Umbilical cord (tissue), 2 donors: ENCODE data around the gene MYO18A. TPM values are rescaled to one million over a fixed set of nuclear protein-coding genes. Genes with fewer than 3 reads are reported as not detected.
A peak's percentile ranks its signal among the peaks of the same experiment; 100 is the strongest.

Source experiments
- DNase-seq: peaks from one replicate; pipeline ENCODE4 v3.0.0-alpha.2; 2015; ENCODE audit warnings: low spot score
- total RNA-seq: library from RNA; depleted of rRNA; stranded (reverse); fragments of >200 nt; gene quantifications from one replicate; pipeline ENCODE4 v1.2.3, GENCODE V29; 2014; ENCODE audit warnings: low replicate concordance; ENCODE audit not compliant: insufficient read depth

MYO18A gene
- total RNA-seq, 1 donor from 2014 or later = 41.9 TPM

DNA sequence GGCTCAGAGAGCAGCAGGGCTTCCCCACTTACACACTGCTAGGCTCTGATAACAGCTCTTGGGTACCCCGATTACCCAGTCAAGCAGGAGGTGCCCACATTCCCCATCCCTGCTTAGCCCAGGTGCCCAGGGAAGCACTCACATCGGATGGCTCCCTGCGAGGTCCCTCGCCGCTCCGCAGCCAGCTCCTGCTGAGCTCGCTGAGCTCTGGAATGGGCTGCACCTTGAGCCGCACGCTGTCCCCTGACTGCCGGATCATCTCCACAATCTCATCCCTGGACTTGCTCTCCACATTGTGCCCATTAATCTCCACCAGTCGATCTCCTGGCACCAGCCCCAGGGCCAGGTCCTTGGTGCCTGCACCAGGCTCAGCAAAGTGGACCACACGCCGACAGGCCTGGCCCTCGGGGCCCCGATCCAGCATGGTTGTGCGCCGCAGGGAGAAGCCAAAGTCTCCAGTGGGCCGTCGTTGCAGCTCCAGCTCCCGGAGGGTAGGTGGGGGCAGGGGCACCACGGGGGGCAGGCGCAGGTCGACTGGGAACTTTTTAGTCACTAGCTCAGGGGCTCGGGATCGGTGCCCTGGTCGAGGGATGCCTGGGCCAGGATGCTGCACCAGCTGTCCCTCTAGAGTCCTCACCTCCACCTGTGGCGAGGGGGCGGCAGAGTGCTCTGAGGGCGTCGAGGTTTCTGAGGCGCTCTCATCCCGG is 14.2 kb downstream of the MYO18A start:
- no peak for DNase-seq

DNA sequence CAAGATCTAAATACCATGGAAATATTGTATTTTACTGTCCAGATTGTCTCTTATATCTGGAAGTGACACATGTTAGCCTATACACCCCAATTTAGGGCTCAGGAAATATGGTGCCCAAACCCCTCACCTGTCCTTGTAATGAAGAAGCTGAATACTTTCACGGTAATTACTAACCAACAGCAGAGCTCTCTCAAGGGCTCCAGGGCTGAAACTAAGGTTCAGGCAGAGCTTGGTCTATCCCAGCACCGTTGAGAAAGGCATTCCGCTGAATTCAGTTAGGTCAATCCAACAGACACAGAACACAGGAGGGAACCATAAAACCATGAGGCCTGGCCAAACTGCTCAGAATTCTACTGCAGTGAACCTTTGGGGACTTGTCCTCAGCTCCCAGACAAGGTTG is 14.9 kb downstream of the MYO18A start:
- DNase-seq = no peak

DNA sequence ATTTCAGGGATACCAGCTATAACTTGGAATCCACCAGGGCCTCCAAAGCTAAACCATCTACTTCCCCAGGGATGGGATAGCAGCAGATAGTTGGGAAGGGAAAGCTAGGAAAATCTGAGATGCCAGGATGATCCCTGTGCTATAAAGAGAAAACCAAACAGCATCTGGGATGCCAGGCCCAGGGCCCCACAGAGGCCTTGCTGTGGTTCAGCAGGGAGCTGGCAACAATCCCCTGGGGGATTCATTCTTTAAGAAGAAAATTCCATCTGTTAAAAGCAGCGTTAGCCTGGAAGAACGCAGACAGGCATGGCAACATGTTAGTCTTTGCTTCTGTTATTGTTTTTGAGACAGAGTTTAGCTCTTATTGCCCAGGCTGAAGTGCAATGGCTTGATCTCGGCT is 16.6 kb downstream of the MYO18A start:
- peak; percentile 88 for DNase-seq

DNA sequence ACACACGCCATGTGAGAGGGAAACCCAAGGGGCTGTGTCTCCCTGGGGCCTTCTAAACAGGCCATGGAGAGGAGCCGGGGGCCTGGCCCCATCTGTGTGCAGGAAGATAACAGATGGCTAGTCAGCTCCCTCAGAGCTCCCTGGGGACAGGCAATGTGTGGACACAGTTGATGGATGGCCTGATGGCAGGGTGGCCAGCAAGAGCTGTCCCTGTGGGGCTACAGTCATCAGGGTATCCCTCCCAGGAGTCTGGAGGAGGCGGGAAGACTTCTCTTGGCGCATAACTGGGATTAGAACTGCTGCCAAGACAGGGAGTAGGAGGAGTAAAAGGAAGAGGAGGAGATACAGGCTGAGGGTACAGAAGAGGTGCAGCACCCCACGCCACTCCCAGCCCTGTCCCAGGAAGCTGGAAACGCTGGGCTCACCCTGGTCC is 17.3 kb downstream of the MYO18A start:
- peak; percentile 88 for DNase-seq

DNA sequence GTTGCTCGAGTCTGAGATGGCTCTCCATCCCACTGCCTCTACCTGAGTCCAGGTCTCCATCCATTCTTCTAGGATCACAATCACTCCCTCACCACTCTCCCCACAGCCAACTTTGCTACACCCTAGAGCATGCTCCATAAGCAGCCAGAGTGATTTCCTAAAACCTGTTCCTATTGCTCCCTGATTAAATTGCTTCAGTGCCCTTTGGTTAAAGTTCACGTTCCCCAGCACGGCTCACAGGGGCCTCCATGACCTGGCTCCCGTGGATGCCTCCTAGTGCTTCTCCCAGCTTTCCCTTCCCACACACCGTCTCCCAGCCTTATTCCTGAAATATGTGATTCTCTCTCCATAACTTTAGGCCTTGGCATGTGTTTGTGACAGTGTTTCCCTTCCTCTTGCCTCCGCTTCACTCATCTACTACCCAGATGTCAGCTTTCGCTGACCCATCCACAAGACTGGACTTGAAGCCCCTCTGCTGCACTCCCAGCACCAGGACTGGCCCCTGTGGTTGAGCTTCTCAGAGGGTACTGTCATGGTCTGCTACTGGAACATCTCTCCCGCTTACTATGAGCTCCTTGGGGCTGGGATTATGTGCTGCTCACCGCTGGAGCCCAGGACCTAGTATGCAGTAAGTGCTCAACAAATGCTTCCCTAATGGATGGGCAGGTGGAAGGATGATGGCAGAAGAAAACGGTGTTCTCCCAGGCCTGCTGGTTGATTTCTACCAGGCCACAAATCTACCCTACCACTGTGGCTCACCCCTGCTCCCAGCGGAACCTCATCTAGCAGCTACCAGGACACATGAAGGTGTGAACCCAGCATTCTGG is 17.9 kb downstream of the MYO18A start:
- DNase-seq = no peak

DNA sequence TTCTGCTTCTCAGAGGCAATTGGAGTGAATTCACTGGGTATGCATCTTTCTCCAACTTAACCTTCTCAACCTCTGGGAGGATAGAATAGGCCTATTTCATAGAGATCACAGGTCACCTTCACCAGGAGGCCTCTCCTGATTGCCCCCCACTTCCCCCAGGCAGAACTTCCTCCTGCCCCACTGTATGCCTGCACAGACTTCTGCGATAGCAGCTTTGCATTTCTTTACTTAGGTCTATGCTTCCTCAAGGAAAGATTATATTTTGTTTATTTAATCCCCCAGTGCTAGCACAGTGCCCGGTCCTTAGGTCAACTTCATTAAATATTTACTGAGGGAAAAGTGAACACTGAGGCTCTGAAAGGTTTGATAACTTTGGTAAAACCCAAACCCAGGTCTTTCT is 19.9 kb downstream of the MYO18A start:
- no peak for DNase-seq

DNA sequence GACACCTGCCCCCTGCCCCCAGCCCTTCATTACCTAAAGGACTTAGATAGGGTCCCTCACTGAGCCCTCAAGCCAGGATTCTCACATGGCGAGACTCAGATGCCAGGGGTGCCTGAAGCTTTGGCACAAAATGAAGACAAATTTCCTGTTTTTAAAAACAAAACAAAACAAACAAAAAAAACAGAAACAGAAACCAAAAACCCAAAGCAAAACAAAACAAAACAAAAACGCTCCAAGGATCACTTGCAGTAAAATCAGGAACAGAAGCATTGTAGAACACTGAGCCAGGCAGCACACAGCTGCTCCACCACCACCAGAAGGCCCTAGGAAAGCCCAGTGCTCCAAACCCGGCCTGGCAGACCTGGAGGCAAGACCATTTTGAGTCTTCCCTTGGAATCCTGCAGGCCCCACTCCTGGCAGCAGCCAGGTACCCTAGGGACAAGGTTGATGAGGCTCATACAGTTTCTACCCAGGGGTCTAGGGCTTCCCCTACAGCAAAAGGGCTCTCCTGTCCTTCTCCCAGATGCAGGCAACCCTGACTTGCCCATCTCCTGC is 20.8 kb downstream of the MYO18A start:
- DNase-seq = no peak

DNA sequence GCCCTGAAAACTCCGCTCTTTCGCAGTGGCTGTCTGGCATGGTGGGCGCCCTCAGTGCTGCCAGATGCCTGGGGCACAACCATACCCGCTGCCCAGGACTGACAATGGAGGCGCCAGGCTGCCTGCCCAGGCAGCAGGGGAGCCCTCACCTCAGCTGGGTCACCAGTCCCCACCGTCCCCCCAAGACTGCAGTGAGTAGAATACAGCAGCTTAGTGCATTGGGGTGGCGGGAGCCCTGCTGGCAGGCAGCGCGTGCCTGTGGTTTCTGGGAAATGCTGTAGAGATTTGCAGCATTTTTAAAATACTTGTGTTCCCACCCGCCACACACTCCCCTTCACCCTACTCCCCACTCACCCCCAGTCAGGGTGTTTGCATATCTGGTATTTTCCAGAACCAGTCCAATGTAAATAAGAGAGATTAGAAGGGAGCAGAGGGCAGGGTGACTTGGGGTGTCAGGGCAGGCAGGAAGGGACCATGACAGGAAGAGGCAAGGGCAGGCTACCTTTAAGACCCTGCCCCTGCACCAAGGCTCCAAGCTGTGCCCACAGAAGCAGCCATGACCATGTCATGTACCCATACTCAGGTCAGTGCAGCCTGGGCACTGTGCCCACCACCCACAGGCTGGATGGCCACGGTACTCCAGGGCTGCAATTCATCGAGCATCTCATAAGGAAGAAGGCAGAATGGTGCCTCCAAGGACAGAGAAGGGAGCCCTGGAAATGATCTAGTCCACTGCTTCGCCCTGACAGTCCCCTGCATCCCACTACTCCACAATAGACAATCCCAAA is 21.5 kb downstream of the MYO18A start:
- peak; percentile 74 for DNase-seq

DNA sequence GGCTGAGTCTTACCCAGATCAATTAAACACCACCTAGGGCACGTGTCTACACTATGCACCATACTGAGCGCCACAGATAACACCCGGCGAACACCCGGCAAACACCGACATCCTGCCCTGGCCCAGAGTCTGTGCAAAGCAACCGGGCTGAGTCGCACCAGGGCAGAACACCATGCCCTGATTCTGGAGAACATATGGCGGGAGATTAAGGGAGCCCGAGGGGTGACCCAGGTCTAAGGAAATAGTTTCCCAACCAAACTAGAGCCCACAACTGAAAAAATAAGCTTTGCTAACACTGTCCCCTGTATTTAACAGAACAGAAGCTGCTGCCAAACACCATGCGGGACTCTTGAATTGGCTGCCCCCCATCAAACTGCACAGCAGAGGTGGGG is 22.1 kb downstream of the MYO18A start:
- no peak for DNase-seq

DNA sequence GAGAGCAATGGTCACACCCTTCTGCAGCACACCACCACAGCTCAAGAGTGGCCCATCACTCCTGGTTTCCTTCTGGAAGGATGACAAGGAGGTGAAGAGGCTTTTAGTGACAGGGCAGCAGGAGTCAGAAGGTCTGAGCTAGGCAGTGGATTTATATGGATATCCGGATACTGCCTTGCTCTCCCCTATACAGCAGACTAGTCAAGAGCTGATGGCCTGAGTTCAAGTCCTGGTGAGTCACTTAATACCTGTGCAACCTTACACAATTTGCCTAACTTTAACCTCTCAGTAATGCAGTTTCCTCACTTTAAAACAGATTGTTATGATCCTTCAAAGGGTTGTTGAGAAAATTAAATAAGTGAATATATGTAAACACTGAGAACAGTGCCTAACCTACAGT is 22.9 kb downstream of the MYO18A start:
- no peak for DNase-seq

DNA sequence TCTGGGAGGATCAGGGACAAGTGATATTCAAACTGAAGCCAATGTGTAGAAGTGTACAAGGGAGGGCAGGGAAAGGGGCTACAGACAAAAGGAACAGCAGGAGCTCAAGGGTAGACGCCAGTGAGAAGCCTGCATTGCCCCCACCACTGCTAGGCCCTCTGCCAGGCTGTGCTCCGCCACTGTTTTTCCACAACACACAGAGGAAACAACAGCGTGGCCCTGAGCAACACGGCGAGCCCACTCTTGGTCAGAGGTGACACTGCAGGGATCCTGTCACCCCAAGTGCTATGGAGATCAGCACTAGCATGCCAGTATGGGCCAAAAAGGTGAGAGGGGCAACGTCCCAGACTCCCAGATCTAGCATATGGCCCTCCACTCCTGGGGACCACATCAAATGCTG is 23.4 kb downstream of the MYO18A start:
- DNase-seq = no peak

DNA sequence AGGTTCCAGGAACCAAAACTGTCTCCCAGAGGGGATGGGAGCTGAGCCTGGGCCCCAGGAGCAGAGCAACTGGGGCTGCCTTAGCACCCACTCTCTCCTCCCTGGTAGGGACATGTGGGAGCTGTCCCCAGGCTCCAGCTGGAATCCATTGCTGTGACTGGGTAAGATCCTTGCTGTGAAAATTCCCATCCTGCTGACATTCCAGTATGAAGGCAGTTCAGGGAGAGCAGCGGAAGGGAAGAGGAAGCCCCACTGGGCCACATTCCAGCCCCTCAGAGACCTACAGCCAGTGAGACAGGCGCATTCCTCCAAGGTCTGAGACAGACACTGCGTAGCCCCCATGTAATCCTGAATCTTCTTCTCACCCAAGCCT is 24.2 kb downstream of the MYO18A start:
- DNase-seq = no peak

DNA sequence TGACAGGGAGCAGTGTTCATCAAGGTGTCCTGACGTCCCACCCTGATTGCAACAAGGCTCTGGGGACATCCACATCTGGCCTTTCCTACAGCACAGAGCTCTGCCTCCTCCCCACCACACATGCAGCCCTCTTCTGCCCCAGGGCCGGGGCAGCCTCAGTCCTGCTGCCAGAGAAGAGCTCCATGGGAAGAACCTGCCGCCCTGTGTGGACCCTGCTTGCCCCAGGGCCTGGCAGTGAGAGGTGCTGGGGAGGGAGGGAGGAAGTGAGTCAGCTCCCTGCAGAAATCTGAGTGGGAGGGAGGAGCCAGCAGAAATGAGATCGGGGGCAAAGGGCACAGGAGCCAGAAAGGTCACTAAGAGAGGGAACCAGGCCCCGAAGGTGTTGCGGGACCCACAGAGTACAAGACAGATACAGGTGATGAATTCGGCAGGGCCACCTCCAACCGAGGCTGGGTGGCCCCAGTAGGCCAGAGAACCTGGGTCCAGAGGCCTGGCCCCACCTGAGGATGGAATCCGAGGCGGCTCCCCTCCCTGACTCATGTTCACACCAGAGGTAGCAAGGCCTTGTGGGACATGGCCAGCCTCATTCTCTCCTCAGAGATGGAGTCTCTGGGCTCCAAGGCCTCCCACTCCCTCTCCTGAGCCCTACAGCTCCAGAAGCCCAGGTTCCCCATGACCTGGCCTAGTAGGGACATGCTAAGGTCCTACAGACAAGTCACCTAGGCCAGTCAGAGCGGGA is 24.8 kb downstream of the MYO18A start:
- no peak for DNase-seq

DNA sequence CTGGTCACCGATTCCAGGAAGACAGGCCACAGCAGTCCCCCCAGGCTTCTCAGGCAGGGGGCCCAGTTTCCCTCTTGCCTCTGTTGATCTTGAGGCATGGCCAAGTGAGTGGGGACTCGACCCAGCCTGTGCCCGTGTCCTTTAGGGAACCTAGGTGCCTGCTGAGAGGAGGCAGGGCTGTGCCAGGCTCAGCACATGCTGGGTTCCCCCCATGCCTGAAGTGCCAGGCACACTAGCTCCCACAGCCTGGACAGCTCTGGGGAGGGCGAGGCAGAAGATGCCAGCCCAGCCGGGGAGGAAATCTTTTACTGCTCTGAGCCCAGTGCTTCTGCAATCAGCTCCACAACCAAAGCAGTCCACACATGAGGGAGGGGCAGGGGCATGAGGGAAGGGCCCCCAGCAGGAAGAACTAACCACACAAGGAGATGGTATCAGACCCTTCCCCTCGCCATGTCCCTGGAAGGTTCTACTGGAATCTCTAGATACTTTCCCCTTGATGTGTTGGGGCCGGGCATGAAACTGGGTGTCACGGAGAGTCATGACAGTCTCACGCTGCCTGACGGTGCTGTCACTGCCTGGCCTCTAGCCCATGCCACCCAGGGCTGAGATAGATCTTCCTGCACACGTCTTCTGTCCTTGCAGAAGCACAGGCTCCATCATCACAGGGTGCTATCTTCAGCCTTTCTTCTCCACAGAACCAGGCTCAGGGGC is 25.5 kb downstream of the MYO18A start:
- DNase-seq = no peak

DNA sequence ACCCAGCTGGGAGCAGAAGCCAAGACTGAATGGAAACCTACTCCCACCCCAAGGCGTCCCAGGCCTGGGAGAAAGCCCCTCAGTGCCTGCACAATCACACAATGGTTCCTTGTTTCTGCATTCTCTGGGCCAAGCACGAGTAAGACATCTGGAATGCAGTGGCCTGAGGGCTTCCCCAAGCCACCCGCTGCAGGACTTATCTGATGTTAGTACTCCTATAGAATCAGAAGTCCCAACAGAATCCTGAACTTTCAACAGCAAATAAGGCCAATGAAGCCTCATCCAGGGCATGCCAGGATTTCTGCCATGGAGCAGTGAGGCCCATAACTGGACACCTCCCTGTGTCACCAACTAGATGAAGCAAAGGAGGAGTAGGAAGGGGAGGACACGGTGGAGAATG is 28.6 kb downstream of the MYO18A start:
- no peak for DNase-seq

DNA sequence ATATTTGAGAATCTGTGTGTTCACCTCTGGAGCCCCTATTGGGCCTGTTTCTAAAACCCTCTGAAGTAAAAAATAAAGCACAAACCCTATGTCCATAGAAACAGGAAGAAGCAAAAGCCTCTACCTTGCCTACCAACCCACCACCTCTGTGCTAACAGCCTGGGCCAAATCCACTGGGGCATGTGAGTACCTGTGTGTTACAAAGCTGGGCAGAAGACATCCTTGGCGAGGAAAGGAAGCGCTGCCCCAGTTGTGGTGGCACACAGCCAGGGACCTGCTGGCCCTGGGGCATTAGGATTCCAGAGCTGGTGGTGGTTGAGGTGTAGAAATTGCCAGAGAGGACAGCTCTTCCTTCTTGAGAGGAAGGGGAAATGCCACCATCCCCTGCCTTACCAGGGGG is 30.0 kb downstream of the MYO18A start:
- no peak for DNase-seq

DNA sequence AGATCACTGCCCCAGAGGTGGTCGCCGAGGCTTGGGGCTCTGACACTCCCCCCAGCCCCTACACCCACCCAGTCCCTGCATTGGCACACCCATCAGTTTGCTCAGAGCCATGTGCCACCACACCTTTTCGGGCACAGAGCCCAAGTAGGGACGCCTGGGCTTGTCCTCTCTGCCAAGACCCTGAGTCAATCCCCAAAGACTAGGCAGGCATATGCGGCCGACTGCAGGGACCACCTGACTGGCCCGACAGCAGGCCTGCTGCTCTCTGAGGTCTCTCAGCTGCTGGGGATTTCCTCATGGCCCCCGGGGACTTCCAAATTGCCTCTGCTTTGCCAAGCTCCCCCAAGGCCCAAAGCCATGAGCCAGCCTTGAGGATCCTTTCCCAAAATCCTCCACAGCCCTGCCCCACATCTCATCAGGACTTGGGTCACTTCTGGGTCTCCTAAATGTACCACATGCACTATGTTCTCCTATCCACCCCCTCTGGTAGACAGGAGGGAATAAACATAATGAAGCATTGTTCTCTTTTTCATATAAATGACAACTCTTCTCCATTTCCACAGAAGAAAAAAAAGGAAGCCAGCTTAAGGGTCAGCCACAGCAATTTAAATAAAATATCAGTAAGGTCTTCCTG is 30.6 kb downstream of the MYO18A start:
- DNase-seq = no peak

DNA sequence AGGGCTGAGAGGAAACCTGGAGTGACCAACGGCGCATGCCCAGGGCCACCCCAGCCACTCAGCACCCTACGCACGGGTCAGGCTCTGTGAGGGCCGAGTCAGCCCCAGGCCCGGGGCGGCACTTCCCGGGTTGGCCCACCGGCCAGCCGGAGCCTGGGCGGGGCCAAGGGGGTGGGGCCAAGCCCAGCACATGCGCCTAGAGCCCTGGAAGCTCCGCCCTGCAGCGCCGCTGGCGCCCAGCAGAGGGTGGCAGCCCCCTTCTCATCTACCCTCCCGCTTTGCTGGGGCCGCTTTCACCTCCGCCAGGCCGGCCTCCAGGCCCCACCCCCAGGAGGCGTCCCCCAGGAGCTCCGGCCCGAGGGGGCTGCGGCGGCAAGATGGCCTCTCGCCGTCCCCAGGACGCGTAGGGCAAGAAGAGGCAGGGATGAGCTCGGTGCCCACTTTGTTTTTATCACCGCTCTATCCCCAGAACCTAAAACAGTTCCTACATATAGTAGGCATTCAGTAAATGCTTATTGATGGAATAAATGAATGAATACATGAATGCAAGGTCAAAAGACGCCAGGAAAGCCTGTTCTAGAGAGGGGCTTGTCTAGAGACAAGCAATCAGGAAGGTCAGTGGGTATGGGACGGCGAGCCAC is 31.3 kb downstream of the MYO18A start:
- peak; percentile 95 for DNase-seq

DNA sequence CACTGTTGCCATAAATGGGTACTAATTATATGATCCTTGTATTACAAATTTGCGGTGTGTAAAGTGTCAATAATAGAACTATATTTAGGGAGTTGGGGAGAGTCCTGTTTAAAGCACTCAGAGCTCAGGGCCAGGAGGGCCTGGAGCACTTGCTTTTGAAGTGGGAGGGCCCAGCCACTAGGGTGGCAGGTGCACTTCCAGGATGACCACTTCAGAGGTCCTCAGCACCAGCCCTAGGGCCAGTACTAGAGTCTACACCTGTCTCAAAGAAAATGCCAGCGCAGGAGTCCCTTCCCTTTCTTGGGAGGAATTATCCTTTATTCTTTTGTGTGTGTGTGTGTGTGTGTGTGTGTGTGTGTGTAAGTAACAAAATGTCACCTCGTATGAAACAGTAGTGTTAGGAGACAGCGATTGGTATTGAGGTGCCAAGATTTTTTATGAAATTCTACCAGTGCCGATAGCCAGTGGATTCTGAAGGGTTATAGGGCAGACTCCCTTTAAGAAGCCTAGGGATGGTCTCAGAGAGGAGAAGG is 31.9 kb downstream of the MYO18A start:
- no peak for DNase-seq

DNA sequence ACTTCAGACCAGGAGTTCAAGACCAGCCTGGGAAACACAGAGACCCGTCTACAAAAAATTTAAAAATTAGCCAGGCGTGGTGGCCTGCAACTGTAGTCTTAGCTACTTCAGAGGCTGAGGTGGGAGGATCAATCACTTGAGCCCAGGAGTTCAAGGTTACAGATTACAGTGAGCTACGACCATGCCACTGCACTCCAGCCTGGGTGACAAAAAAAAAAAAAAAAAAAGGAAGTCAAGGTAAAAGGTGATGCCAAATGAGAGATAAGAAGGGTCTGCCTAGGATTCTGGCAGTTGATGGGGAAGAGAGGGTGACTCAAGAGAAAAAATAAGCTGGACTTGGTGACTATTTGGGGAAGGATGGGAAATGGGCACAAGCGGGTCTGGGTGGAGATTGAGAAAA is 32.5 kb downstream of the MYO18A start:
- no peak for DNase-seq
